HCT116 (cell line): Measurements from ENCODE around the gene IQGAP2. TPM values are rescaled to one million over a fixed set of nuclear protein-coding genes. Genes with fewer than 3 reads are reported as not detected.

Experiments
- ATAC-seq: fragments of 200-7000 bp; cut with Tn5 transposase; 2 replicates; pipeline ENCODE4 v1.9.1; 2020; ENCODE audit warnings: mild to moderate bottlenecking, moderate library complexity
- BruUV-seq: library from RNA; stranded (reverse); fragments of 400-500 nt; replicated peaks from 2 replicates; lab custom pipeline; 2021; lab: Mats Ljungman, UMichigan
- CTCF ChIA-PET: fragments of 300-600 bp; sonication (Branson Sonifier 250); formaldehyde crosslinking; loops from one replicate; lab custom pipeline; 2021; ENCODE audit warnings: antibody characterized with exemption; lab: Charles Lee
- POLR2A ChIA-PET: fragments of 300-600, 350-600 bp; sonication (Branson Sonifier 250); formaldehyde crosslinking; loops from one replicate; lab custom pipeline; 2021; ENCODE audit warnings: antibody characterized with exemption; lab: Charles Lee
- RAD21 ChIA-PET, 2 experiments: fragments of 300-600 bp; sonication (Branson Sonifier 250); formaldehyde crosslinking; loops; one replicate each; lab custom pipeline; 2023; ENCODE audit warnings: low total read pairs in 2 of 2; ENCODE audit not compliant: uncharacterized antibody in 2 of 2, unreplicated experiment in 2 of 2, low non-redundant PET in 1 of 2; lab: Charles Lee
- DNase-seq: peaks from one replicate; pipeline ENCODE4 v3.0.0-alpha.2; 2010; ENCODE audit warnings: low read depth, low spot score
- H2AFZ ChIP-seq: fragments of 200-600 bp; shearing (Covaris generic), sonication (generic); 2 replicates; pipeline ENCODE4 v1.6.1; 2017; ENCODE audit warnings: low read depth, mixed run types, mixed read lengths, antibody characterized with exemption, low read length; ENCODE audit not compliant: poor library complexity, severe bottlenecking
- H3K27ac ChIP-seq: 2 replicates; pipeline ENCODE4 v1.5.1; 2012; ENCODE audit warnings: low read depth, low read length
- H3K27me3 ChIP-seq: fragments of 200-600 bp; sonication (generic); 2 replicates; pipeline ENCODE4 v1.6.1; 2016; ENCODE audit warnings: mixed run types, low read length, mixed read lengths; ENCODE audit not compliant: insufficient read depth
- H3K36me3 ChIP-seq, 2 experiments: fragments of 200-500 bp in 1 of 2; fragments of 200-600 bp in 1 of 2; sonication (Bioruptor generic) in 1 of 2; sonication (generic) in 1 of 2; 2 replicates each; pipeline versions ENCODE4 v1.5.1 to v1.6.1; 2014 to 2016; ENCODE audit warnings: low read length in 2 of 2, inconsistent platforms in 1 of 2, mixed read lengths in 1 of 2, mixed run types in 1 of 2; ENCODE audit not compliant: insufficient read depth in 2 of 2, control insufficient read depth in 1 of 2
- H3K4me1 ChIP-seq, 2 experiments: fragments of 200-600 bp in 1 of 2; sonication (generic) in 1 of 2; 2 replicates each; pipeline versions ENCODE4 v1.5.1 to v1.6.1; 2012 to 2017; ENCODE audit warnings: low read length in 2 of 2, inconsistent platforms in 1 of 2, mild to moderate bottlenecking in 1 of 2, mixed read lengths in 1 of 2, mixed run types in 1 of 2, moderate library complexity in 1 of 2; ENCODE audit not compliant: insufficient read depth in 2 of 2, control insufficient read depth in 1 of 2
- H3K4me2 ChIP-seq: fragments of 200-600 bp; sonication (generic); 2 replicates; pipeline ENCODE4 v1.6.1; 2017; ENCODE audit warnings: mixed run types, low read length, mixed read lengths
- H3K4me3 ChIP-seq, 2 experiments: fragments of 200-600 bp in 1 of 2; sonication (generic) in 1 of 2; replicated peaks in 1 of 2; 2 replicates each; pipeline ENCODE4 v1.5.1; 2011 to 2016; ENCODE audit warnings: low read length in 2 of 2, control low read depth in 1 of 2, low read depth in 1 of 2, mild to moderate bottlenecking in 1 of 2, mixed read lengths in 1 of 2, mixed run types in 1 of 2
- H3K79me2 ChIP-seq: fragments of 200-600 bp; sonication (generic); 2 replicates; pipeline ENCODE4 v1.6.1; 2017; ENCODE audit warnings: mild to moderate bottlenecking, mixed run types, low read length, moderate library complexity, mixed read lengths; ENCODE audit not compliant: insufficient read depth
- H3K9ac ChIP-seq: fragments of 200-600 bp; sonication (generic); 2 replicates; pipeline ENCODE4 v1.6.1; 2016; ENCODE audit warnings: low read length, mixed read lengths
- H3K9me2 ChIP-seq: fragments of 200-600 bp; sonication (generic), shearing (Covaris generic); 2 replicates; pipeline ENCODE4 v1.6.1; 2017; ENCODE audit warnings: mixed run types, mild to moderate bottlenecking, moderate library complexity; ENCODE audit not compliant: insufficient read depth
- H3K9me3 ChIP-seq, 2 experiments: fragments of 200-500 bp in 1 of 2; fragments of 200-600 bp in 1 of 2; sonication (Bioruptor generic) in 1 of 2; sonication (generic) in 1 of 2; 2 replicates each; pipeline ENCODE4 v1.6.1; 2014 to 2017; ENCODE audit warnings: low read length in 2 of 2, mixed read lengths in 2 of 2, inconsistent platforms in 1 of 2, low read depth in 1 of 2, mild to moderate bottlenecking in 1 of 2, mixed run types in 1 of 2, moderate library complexity in 1 of 2; ENCODE audit not compliant: control insufficient read depth in 1 of 2, insufficient read depth in 1 of 2
- H4K20me1 ChIP-seq: fragments of 200-600 bp; sonication (generic), shearing (Covaris generic); 2 replicates; pipeline ENCODE4 v1.6.1; 2017; ENCODE audit warnings: mixed run types, mild to moderate bottlenecking, moderate library complexity; ENCODE audit not compliant: insufficient read depth
- CBX3 ChIP-seq: IDR thresholded peaks from 2 replicates; pipeline ENCODE4 v1.6.1; 2012; ENCODE audit warnings: low read depth
- CEBPB ChIP-seq: IDR thresholded peaks from 2 replicates; pipeline ENCODE4 v1.6.1; 2012; ENCODE audit warnings: low read depth
- EGR1 ChIP-seq: IDR thresholded peaks from 2 replicates; pipeline ENCODE4 v1.6.1; 2012; ENCODE audit warnings: low read depth
- ELF1 ChIP-seq: IDR thresholded peaks from 2 replicates; pipeline ENCODE4 v1.6.1; 2012; ENCODE audit warnings: low read depth, borderline replicate concordance
- EZH2 ChIP-seq: fragments of 200-600 bp; sonication (generic); IDR thresholded peaks from 2 replicates; pipeline ENCODE4 v1.6.1; 2017; ENCODE audit warnings: antibody characterized with exemption, mixed run types
- FOSL1 ChIP-seq: IDR thresholded peaks from 2 replicates; pipeline ENCODE4 v1.6.1; 2012; ENCODE audit warnings: low read depth
- POLR2A ChIP-seq: IDR thresholded peaks from 2 replicates; pipeline ENCODE4 v1.7.0; 2011; ENCODE audit warnings: borderline replicate concordance; ENCODE audit not compliant: insufficient read depth, insufficient read length; ENCODE audit errors: extremely low read depth
- POLR2AphosphoS5 ChIP-seq: IDR thresholded peaks from 2 replicates; pipeline ENCODE4 v1.6.1; 2011; ENCODE audit warnings: mild to moderate bottlenecking, low read depth, low read length, moderate library complexity
- RAD21 ChIP-seq: IDR thresholded peaks from 2 replicates; pipeline ENCODE4 v1.6.1; 2012; ENCODE audit warnings: low read depth, mild to moderate bottlenecking
- SIN3A ChIP-seq: IDR thresholded peaks from 2 replicates; pipeline ENCODE4 v1.6.1; 2012; ENCODE audit warnings: low read depth
- SP1 ChIP-seq: IDR thresholded peaks from 2 replicates; pipeline ENCODE4 v1.6.1; 2012; ENCODE audit warnings: low read depth
- SRF ChIP-seq: IDR thresholded peaks from 2 replicates; pipeline ENCODE4 v1.6.1; 2012; ENCODE audit warnings: low read depth
- TCF7L2 ChIP-seq: IDR thresholded peaks from 2 replicates; pipeline ENCODE4 v1.7.0; 2011; ENCODE audit warnings: borderline replicate concordance, inconsistent platforms; ENCODE audit not compliant: insufficient read depth, insufficient read length; ENCODE audit errors: extremely low read depth
- YY1 ChIP-seq: IDR thresholded peaks from 2 replicates; pipeline ENCODE4 v1.6.1; 2011; ENCODE audit warnings: low read length, low read depth, moderate library complexity, mild to moderate bottlenecking; ENCODE audit not compliant: insufficient replicate concordance; ENCODE audit errors: extremely low read depth
- ZFX ChIP-seq: fragments of 450-650 bp; IDR thresholded peaks from 2 replicates; pipeline ENCODE4 v1.6.1; 2017
- ZNF274 ChIP-seq: fragments of 200-500 bp; sonication (Bioruptor generic); IDR thresholded peaks from 2 replicates; pipeline ENCODE4 v1.6.1; 2014; ENCODE audit warnings: mild to moderate bottlenecking, low read depth, low read length, inconsistent platforms
- intact Hi-C: fragments of 100-400 bp; cut with micrococcal nuclease; formaldehyde crosslinking; loops from 2 replicates; pipeline ENCODE4 v1.10.0; 2022
- total RNA-seq: library from RNA; stranded (reverse); gene quantifications from one replicate; pipeline ENCODE4 v1.2.1, GENCODE V29; 2021; ENCODE audit not compliant: unreplicated experiment
- TF ChIP-seq, protein P1 (sequence below), 3 experiments: fragments of 200-600 bp in 1 of 3; sonication (generic) in 1 of 3; IDR thresholded peaks in 2 of 3; conservative IDR thresholded peaks in 1 of 3; 2 replicates each; pipeline ENCODE4 v1.5.1; 2012 to 2017; ENCODE audit warnings: low read depth in 2 of 3, low read length in 2 of 3, antibody characterized with exemption in 1 of 3, borderline replicate concordance in 1 of 3, control low read depth in 1 of 3, mild to moderate bottlenecking in 1 of 3, mixed read lengths in 1 of 3, mixed run types in 1 of 3, moderate library complexity in 1 of 3; ENCODE audit not compliant: insufficient read depth in 1 of 3
- TF ChIP-seq, protein P2 (sequence below): IDR thresholded peaks from 2 replicates; pipeline ENCODE4 v1.6.1; 2012; ENCODE audit warnings: low read depth
- TF ChIP-seq, protein P3 (sequence below): IDR thresholded peaks from 2 replicates; pipeline ENCODE4 v1.6.1; 2012

Gene IQGAP2
- total RNA-seq, 1 experiment from 2014 or later = 2.0 TPM

DNA sequence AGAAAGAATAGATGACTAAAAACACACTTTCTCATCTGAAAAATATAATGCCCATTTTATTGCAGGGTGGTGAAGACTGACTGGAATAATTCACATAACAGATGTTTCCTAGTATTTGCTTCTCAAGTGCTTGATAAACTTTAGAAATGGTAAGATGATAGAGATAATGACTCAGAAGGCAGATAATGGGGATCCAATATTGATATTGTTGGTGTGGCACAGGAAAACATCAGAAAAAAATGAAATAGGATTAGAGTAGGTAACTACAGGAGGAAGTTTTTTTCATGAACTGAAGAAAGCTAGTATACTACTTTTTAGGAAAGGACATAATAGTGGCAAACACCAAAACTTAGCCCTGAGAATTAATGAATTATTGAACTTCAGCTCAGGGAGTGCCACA, 240.3 kb downstream of the IQGAP2 start:
- Histone ChIP-seq H3K4me2 (no peak overlapping the region), H2AFZ (peak overlapping the region; percentile 24)
- intact Hi-C loops = no loop called here

More for the DNA sequence above, 240.3 kb downstream of the IQGAP2 start:
- H3K27ac ChIP-seq = no peak overlapping the region
- ChIA-PET POLR2A (no interaction called here), CTCF (interaction anchor here (0.6 to 0.8 kb wide), 2 partner anchors 42 to 132 kb away, joined by 3 read pairs; no protein-coding TSS in a partner anchor), RAD21 (no interaction called here)
- no peaks in the 10 kb centered on the region for H3K4me1 ChIP-seq
- no peak overlapping the region for H3K4me3 ChIP-seq
- H4K20me1 ChIP-seq = no peaks in the 10 kb centered on the region
- no peaks in the 10 kb centered on the region for H3K79me2 ChIP-seq
- ATAC-seq = no peak
- DNase-seq = no peak
- no peaks in the 10 kb centered on the region for H3K27me3 ChIP-seq
- H3K9ac ChIP-seq = no peak overlapping the region
- BruUV-seq = no TSS peak
- H3K9me2 ChIP-seq = no peaks in the 10 kb centered on the region
- TF ChIP-seq, protein P1, sequence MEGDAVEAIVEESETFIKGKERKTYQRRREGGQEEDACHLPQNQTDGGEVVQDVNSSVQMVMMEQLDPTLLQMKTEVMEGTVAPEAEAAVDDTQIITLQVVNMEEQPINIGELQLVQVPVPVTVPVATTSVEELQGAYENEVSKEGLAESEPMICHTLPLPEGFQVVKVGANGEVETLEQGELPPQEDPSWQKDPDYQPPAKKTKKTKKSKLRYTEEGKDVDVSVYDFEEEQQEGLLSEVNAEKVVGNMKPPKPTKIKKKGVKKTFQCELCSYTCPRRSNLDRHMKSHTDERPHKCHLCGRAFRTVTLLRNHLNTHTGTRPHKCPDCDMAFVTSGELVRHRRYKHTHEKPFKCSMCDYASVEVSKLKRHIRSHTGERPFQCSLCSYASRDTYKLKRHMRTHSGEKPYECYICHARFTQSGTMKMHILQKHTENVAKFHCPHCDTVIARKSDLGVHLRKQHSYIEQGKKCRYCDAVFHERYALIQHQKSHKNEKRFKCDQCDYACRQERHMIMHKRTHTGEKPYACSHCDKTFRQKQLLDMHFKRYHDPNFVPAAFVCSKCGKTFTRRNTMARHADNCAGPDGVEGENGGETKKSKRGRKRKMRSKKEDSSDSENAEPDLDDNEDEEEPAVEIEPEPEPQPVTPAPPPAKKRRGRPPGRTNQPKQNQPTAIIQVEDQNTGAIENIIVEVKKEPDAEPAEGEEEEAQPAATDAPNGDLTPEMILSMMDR (IDR thresholded peaks at IDR 0.05 in 2 of 3, conservative IDR thresholded peaks at IDR 0.05 in 1 of 3; ENCODE audit: borderline replicate concordance in 1 of 3, insufficient read depth in 1 of 3, low read depth in 2 of 3, low read length in 2 of 3) = no peak
- TF ChIP-seq POLR2A = no peak
- no peak for TF ChIP-seq ZFX
- no peak for TF ChIP-seq TCF7L2
- TF ChIP-seq EGR1 = no peak
- TF ChIP-seq, protein P2, sequence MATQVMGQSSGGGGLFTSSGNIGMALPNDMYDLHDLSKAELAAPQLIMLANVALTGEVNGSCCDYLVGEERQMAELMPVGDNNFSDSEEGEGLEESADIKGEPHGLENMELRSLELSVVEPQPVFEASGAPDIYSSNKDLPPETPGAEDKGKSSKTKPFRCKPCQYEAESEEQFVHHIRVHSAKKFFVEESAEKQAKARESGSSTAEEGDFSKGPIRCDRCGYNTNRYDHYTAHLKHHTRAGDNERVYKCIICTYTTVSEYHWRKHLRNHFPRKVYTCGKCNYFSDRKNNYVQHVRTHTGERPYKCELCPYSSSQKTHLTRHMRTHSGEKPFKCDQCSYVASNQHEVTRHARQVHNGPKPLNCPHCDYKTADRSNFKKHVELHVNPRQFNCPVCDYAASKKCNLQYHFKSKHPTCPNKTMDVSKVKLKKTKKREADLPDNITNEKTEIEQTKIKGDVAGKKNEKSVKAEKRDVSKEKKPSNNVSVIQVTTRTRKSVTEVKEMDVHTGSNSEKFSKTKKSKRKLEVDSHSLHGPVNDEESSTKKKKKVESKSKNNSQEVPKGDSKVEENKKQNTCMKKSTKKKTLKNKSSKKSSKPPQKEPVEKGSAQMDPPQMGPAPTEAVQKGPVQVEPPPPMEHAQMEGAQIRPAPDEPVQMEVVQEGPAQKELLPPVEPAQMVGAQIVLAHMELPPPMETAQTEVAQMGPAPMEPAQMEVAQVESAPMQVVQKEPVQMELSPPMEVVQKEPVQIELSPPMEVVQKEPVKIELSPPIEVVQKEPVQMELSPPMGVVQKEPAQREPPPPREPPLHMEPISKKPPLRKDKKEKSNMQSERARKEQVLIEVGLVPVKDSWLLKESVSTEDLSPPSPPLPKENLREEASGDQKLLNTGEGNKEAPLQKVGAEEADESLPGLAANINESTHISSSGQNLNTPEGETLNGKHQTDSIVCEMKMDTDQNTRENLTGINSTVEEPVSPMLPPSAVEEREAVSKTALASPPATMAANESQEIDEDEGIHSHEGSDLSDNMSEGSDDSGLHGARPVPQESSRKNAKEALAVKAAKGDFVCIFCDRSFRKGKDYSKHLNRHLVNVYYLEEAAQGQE = no peak
- no peak for TF ChIP-seq CBX3
- TF ChIP-seq, protein P3, sequence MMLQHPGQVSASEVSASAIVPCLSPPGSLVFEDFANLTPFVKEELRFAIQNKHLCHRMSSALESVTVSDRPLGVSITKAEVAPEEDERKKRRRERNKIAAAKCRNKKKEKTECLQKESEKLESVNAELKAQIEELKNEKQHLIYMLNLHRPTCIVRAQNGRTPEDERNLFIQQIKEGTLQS = no peak
- TF ChIP-seq FOSL1 = no peak
- no peak for TF ChIP-seq RAD21
- TF ChIP-seq EZH2 = no peak
- TF ChIP-seq POLR2AphosphoS5 = no peak
- TF ChIP-seq SIN3A = no peak
- TF ChIP-seq YY1 = no peak
- no peak for TF ChIP-seq SRF
- no peak for TF ChIP-seq CEBPB
- no peak for TF ChIP-seq SP1
- TF ChIP-seq ELF1 = no peak
- TF ChIP-seq ZNF274 = no peak
- H3K9me3 ChIP-seq = no peaks in the 10 kb centered on the region
- no peaks in the 10 kb centered on the region for H3K36me3 ChIP-seq
